ENCODE measurements around the gene ZBTB7C.

The ZBTB7C gene

GRCh38 chr18:48408727-48409590, at the start of gene ZBTB7C:
TSS of gene ZBTB7C (minus strand) at chr18:48409383.
- H3K9ac ChIP-seq (ENCODE audit: low read length) = no peak within 1 kb of the TSS
- peaks cover 16% of the 10 kb centered on the region for H3K4me1 ChIP-seq (ENCODE audit: insufficient read depth, low read length)
- H3K27me3 ChIP-seq (ENCODE audit: control insufficient read depth in 1 of 2, insufficient read depth in 2 of 2, low read length in 2 of 2) = peaks cover 28 to 64% of the 10 kb centered on the region in 2 donors
- no peaks in the 10 kb centered on the region for H3K9me3 ChIP-seq (ENCODE audit: low read length)
- peak within 1 kb of the TSS; percentile 45 for H3K27ac ChIP-seq (ENCODE audit: low read depth, low read length)
- peak within 1 kb of the TSS; percentile 62 to 71 for H3K4me3 ChIP-seq (ENCODE audit: low read depth in 1 of 2, low read length in 2 of 2)
- H3K36me3 ChIP-seq (ENCODE audit: insufficient read depth, low read length) = no peaks in the 10 kb centered on the region

GRCh38 chr18:48456838-48457237, 47.7 kb upstream of the ZBTB7C start:
- no peaks in the 10 kb centered on the region for H3K9me3 ChIP-seq (ENCODE audit: low read length)
- H3K27me3 ChIP-seq (ENCODE audit: control insufficient read depth in 1 of 2, insufficient read depth in 2 of 2, low read length in 2 of 2) = no peaks in the 10 kb centered on the region
- H3K36me3 ChIP-seq (ENCODE audit: insufficient read depth, low read length) = no peaks in the 10 kb centered on the region
- H3K27ac ChIP-seq (ENCODE audit: low read depth, low read length) = no peak overlapping the region
- no peaks in the 10 kb centered on the region for H3K4me1 ChIP-seq (ENCODE audit: insufficient read depth, low read length)
- H3K4me3 ChIP-seq (ENCODE audit: low read depth in 1 of 2, low read length in 2 of 2) = no peak overlapping the region
- no peak overlapping the region for H3K9ac ChIP-seq (ENCODE audit: low read length)

DNA sequence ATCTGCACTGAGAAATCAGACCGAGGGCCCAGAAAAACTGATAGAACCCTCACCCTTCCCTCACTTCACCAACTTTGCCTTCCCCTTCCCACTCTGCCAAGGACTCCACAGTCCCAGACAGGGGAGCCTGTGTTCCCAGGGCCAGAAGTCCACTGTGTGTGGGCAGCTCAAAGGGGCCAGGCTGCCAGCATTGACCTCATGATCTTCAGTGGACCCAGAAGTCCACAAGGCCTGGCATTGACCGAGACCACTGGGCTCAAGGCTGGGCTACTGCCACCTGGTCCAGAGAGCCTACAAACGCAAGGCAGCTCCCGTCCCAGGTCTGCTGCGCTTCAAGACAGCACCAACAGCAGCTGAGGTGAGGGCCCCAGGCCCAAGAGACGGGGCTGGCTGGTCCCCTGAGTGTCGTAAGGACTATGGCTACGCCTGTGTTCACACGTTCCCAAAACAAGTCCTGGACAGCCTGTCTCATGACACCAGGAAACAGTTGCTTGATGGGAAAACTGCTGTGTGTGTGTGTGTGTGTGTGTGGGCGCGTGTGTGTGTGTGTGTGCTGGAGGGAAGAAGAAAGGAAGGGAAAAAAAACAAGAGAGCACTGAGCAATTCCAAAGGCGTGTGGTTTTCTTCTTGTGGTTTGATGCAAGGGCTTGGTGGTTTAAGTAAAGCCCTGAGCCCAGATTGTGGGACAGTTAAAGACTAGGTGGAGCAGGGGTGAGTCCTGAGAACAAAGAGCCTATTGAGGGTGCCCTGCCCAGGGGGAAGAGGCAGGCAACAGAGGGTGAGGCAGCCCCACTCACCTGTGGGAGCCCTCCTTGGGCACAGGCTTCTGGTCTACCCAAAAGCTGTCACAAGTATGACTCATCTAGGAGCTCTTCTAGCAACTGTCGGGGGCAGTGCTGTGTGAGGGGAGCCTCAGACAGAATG, 46.6 kb upstream of the ZBTB7C start:
- Histone ChIP-seq H3K36me3 (ENCODE audit: insufficient read depth, low read length) (no peaks in the 10 kb centered on the region), H3K4me1 (ENCODE audit: insufficient read depth, low read length) (no peaks in the 10 kb centered on the region), H3K9me3 (ENCODE audit: low read length) (no peaks in the 10 kb centered on the region), H3K27ac (ENCODE audit: low read depth, low read length) (no peak overlapping the region), H3K27me3 (ENCODE audit: control insufficient read depth in 1 of 2, insufficient read depth in 2 of 2, low read length in 2 of 2) (no peaks in the 10 kb centered on the region), H3K4me3 (ENCODE audit: low read depth in 1 of 2, low read length in 2 of 2) (no peak overlapping the region), H3K9ac (ENCODE audit: low read length) (no peak overlapping the region)

GRCh38 chr18:48454261-48454757, 45.1 kb upstream of the ZBTB7C start:
- Histone ChIP-seq H3K36me3 (ENCODE audit: insufficient read depth, low read length) (no peaks in the 10 kb centered on the region), H3K27me3 (ENCODE audit: control insufficient read depth in 1 of 2, insufficient read depth in 2 of 2, low read length in 2 of 2) (no peaks in the 10 kb centered on the region), H3K4me1 (ENCODE audit: insufficient read depth, low read length) (no peaks in the 10 kb centered on the region), H3K4me3 (ENCODE audit: low read depth in 1 of 2, low read length in 2 of 2) (no peak overlapping the region), H3K9ac (ENCODE audit: low read length) (no peak overlapping the region), H3K9me3 (ENCODE audit: low read length) (no peaks in the 10 kb centered on the region), H3K27ac (ENCODE audit: low read depth, low read length) (no peak overlapping the region)

GRCh38 chr18:48453330-48454066, 44.3 kb upstream of the ZBTB7C start:
- Histone ChIP-seq H3K4me3 (ENCODE audit: low read depth in 1 of 2, low read length in 2 of 2) (no peak overlapping the region), H3K9ac (ENCODE audit: low read length) (no peak overlapping the region), H3K27me3 (ENCODE audit: control insufficient read depth in 1 of 2, insufficient read depth in 2 of 2, low read length in 2 of 2) (no peaks in the 10 kb centered on the region), H3K27ac (ENCODE audit: low read depth, low read length) (no peak overlapping the region), H3K36me3 (ENCODE audit: insufficient read depth, low read length) (no peaks in the 10 kb centered on the region), H3K4me1 (ENCODE audit: insufficient read depth, low read length) (no peaks in the 10 kb centered on the region), H3K9me3 (ENCODE audit: low read length) (no peaks in the 10 kb centered on the region)

GRCh38 chr18:48452861-48453323, 43.7 kb upstream of the ZBTB7C start:
- H3K27me3 ChIP-seq (ENCODE audit: control insufficient read depth in 1 of 2, insufficient read depth in 2 of 2, low read length in 2 of 2) = no peaks in the 10 kb centered on the region
- no peak overlapping the region for H3K4me3 ChIP-seq (ENCODE audit: low read depth in 1 of 2, low read length in 2 of 2)
- H3K4me1 ChIP-seq (ENCODE audit: insufficient read depth, low read length) = no peaks in the 10 kb centered on the region
- H3K9me3 ChIP-seq (ENCODE audit: low read length) = no peaks in the 10 kb centered on the region
- no peak overlapping the region for H3K9ac ChIP-seq (ENCODE audit: low read length)
- no peak overlapping the region for H3K27ac ChIP-seq (ENCODE audit: low read depth, low read length)
- H3K36me3 ChIP-seq (ENCODE audit: insufficient read depth, low read length) = no peaks in the 10 kb centered on the region

DNA sequence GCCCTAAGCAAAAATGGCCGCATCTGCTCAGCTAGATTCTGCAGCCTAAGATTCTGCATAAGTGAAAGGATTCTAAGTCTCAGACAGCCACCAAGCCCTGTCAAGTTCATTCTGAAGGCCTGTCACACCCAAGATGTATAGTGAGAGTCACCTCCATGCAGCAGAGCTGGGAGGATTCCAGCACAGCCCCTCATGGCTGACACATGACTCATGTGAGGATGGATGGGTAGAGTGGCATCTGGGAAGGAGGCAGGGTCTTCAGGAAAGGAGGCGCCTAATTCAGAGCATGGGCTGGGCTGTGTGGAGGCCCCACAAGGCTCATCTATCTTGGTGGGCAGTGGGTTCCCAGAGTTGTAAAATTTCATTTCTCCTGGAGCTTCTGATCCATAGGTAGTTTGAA, 41.5 kb upstream of the ZBTB7C start:
- Histone ChIP-seq H3K27ac (ENCODE audit: low read depth, low read length) (no peak overlapping the region), H3K9me3 (ENCODE audit: low read length) (no peaks in the 10 kb centered on the region), H3K27me3 (ENCODE audit: control insufficient read depth in 1 of 2, insufficient read depth in 2 of 2, low read length in 2 of 2) (no peaks in the 10 kb centered on the region), H3K36me3 (ENCODE audit: insufficient read depth, low read length) (no peaks in the 10 kb centered on the region), H3K4me3 (ENCODE audit: low read depth in 1 of 2, low read length in 2 of 2) (no peak overlapping the region), H3K9ac (ENCODE audit: low read length) (no peak overlapping the region), H3K4me1 (ENCODE audit: insufficient read depth, low read length) (no peaks in the 10 kb centered on the region)

DNA sequence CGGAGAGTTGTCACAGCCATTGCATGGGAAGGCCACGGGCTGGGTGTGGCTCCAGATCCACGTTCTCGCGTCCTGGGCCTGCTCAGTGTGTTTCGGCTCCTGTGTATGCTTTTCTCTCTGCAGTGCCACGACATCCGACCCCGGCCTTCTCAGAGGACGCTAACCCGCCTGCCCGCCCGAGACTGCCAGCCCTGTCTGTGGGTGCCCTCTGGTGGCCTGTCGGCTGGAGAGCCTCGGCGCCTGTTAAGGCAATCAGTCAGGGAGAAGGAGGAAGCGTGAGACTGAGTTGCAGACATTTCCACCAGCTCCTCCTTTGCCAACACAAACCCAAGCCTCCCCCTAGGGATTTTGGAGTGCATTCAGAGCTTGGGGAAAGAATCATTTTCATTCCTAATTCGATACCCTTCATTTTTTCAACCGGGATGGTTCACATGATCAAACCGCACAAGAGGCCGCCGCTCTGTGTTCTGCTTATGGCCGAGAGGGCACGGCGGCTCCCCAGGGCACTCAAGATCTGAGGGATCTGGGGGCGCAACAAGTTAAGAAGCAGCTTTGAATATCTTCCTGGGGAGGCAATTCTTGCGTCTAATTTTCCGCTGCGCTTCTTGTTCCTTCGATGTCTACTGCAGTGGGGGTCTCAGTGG, 37.5 kb upstream of the ZBTB7C start:
- Histone ChIP-seq H3K9me3 (ENCODE audit: low read length) (no peaks in the 10 kb centered on the region), H3K36me3 (ENCODE audit: insufficient read depth, low read length) (no peaks in the 10 kb centered on the region), H3K4me1 (ENCODE audit: insufficient read depth, low read length) (peaks cover 4% of the 10 kb centered on the region), H3K27ac (ENCODE audit: low read depth, low read length) (no peak overlapping the region), H3K27me3 (ENCODE audit: control insufficient read depth in 1 of 2, insufficient read depth in 2 of 2, low read length in 2 of 2) (no peaks in the 10 kb centered on the region), H3K9ac (ENCODE audit: low read length) (no peak overlapping the region), H3K4me3 (ENCODE audit: low read depth in 1 of 2, low read length in 2 of 2) (no peak overlapping the region)

- no peaks in the 10 kb centered on the region for H3K27me3 ChIP-seq (ENCODE audit: control insufficient read depth in 1 of 2, insufficient read depth in 2 of 2, low read length in 2 of 2)
- H3K4me3 ChIP-seq (ENCODE audit: low read depth in 1 of 2, low read length in 2 of 2) = no peak overlapping the region
- no peak overlapping the region for H3K27ac ChIP-seq (ENCODE audit: low read depth, low read length)
Observed at GRCh38 chr18:48445540-48445939, 36.4 kb upstream of the ZBTB7C start.

GRCh38 chr18:48442761-48443160, 33.6 kb upstream of the ZBTB7C start:
- no peaks in the 10 kb centered on the region for H3K27me3 ChIP-seq (ENCODE audit: control insufficient read depth in 1 of 2, insufficient read depth in 2 of 2, low read length in 2 of 2)
- H3K4me1 ChIP-seq (ENCODE audit: insufficient read depth, low read length) = peaks cover 11% of the 10 kb centered on the region
- no peak overlapping the region for H3K9ac ChIP-seq (ENCODE audit: low read length)
- no peak overlapping the region for H3K4me3 ChIP-seq (ENCODE audit: low read depth in 1 of 2, low read length in 2 of 2)
- no peaks in the 10 kb centered on the region for H3K36me3 ChIP-seq (ENCODE audit: insufficient read depth, low read length)
- no peaks in the 10 kb centered on the region for H3K9me3 ChIP-seq (ENCODE audit: low read length)
- no peak overlapping the region for H3K27ac ChIP-seq (ENCODE audit: low read depth, low read length)

More at GRCh38 chr18:48445540-48445939, 36.4 kb upstream of the ZBTB7C start:
- Histone ChIP-seq H3K36me3 (ENCODE audit: insufficient read depth, low read length) (no peaks in the 10 kb centered on the region), H3K9ac (ENCODE audit: low read length) (no peak overlapping the region), H3K9me3 (ENCODE audit: low read length) (no peaks in the 10 kb centered on the region), H3K4me1 (ENCODE audit: insufficient read depth, low read length) (peaks cover 11% of the 10 kb centered on the region)
